ENCODE measurements around the gene TMEM150C.
A peak's percentile ranks its signal among the peaks of the same experiment; 100 is the strongest.
"Not testable (repeated sequence)": the region's sequence is repeated elsewhere in the genome, so short reads cannot be mapped to it uniquely, and the experiment has no call there.

Gene TMEM150C

DNA sequence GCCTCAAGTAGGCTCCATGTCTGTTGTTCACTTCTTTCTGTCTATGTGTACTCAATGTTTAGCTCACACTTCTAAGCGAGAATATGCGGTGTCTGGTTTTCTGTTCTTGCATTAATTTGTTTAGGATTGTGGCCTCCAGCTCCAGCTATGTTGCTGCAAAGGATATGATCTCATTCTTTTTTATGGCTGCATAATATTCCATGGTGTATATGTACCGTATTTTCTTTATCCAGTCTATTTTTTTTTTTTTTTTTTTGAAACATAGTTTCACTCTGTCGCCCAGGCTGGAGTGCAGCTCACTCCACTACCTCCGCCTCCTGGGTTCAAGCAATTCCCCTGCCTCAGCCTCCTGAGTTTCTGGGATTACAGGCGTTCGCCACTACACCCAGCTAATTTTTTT is 5.7 kb upstream of the TMEM150C start:
- no peak for DNase-seq

- no peak for DNase-seq
Observed at GRCh38 chr4:82562564-82562854, 721 bp upstream of the TMEM150C start.

GRCh38 chr4:82560853-82561785 is 669 bp downstream of the TMEM150C start:
- peak; percentile 73 for DNase-seq

DNA sequence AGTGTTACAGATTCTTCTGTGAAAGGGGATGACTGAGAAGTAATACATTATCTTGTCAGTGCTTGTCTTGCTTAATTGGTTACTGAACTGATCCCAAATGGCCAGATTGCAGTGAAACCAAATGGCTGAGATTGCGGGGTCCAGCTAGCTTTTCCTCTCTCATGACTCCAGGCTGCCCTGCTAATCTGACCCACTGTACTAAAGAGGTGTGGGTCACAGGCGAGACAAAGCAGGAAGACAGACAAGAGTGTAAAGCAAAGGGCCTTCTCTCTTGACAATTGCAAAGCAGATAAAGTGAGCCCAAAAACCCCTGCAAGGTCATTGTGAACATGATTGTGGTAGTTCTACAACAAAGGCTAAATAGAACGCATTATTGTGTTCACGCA is 2.1 kb downstream of the TMEM150C start:
- no peak for DNase-seq

DNA sequence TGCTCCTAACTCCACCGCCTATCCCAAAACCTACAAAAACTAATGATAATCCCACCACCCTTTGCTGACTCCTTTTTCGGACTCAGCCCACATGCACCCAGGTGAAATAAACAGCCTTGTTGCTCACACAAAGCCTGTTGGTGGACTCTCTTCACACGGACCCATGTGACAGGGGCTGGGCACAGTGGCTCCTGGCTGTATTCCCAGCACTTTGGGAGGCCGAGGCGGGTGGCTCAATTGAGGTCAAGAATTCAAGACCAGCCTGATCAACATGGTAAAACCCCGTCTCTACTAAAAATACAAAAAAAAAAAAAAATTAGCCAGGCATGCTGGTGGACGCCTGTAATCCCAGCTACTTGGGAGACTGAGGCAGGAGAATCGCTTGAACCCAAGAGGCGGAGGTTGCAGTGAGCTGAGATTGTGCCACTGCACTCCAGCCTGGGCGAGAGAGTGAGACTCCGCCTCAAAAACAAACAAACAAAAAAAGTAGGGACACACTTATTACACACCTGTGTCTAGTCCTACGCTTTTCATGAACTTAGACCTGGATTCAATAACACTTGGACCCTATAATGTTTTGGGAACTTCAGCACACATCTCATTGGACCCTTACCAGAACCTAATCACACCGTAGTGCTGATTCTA is 2.6 kb downstream of the TMEM150C start:
- not testable (repeated sequence) for DNase-seq

- DNase-seq = no peak
Observed at GRCh38 chr4:82555276-82555675, 6.5 kb downstream of the TMEM150C start.

- DNase-seq = no peak
Observed at GRCh38 chr4:82553020-82553419, 8.8 kb downstream of the TMEM150C start.

DNA sequence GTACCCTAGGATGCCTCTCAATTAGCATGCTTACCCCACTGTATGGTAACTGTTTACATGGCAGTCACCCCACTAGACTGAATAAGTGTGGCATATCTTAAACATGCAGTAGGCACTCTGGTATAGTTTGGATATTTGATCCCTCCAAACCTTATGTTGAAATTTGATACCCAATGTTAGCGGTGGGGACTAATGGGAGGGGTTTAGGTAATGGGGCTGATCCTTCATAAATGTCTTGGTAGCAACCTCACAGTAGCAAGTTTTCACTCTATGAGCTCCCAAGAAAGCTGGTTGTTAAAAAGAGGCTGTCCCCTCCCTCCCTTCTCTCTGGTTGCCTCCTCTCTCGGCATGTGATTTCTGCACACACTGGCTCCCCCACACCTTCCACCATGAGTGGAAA is 10.1 kb downstream of the TMEM150C start:
- no peak for DNase-seq

GRCh38 chr4:82547850-82548249 is 13.9 kb downstream of the TMEM150C start:
- DNase-seq = not testable (repeated sequence)

DNA sequence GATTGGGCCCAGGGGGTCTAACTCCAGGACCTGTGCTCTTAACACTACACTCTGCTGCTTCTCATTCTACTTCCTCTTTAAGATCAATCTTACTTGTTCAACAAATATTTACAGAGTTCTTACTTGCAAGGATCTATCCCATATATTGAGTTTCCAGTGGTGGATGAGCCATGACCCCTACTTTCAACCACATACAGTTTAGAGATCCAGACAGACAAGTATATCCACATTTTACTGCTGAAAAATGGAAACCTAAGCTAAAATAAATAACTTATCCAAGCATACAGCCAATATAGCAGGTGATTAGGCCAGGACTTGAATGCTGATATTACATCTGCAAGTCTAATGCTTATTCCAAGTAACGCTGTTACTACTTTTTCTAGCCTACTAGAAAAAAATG is 18.7 kb downstream of the TMEM150C start:
- no peak for DNase-seq

GRCh38 chr4:82542642-82543041 is 19.1 kb downstream of the TMEM150C start:
- DNase-seq = no peak

DNA sequence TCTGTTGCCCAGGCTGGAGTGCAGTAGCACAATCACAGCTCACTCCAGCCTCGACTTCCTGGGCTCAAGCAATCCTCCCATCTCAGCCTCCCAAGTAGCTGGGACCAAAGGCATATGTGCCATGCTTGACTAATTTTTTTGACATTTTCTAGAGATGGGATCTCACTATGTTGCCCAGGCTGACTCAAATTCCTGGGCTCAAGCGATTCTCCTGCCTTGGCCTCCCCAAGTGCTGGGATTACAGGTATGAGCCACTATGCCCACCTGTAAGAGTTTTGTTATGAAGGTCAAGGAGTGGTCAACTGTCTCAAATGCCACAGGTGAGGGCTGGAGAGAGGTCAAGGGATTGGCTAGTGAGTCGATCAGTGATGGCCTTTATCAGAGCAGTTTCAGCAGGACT is 32.5 kb downstream of the TMEM150C start:
- no peak for DNase-seq

DNA sequence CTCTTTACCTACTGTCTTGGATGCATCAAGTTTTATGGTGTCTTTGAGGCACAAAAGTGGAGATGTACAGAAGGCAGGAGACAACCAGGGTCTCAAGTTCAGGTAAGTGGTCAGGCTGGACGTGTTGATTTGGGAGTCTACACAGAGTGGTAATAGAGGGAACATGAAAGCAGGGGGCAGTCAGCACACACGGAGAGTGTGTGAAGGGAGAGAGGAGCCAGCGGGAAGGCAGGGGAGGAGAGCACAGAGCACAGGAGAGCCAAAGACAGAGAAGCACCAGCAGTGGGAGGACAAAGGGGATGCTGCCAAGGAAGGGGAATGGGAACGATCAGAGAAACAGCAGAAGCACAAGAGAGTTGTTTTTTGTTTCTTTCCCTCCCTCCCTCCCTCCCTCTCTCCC is 32.9 kb downstream of the TMEM150C start:
- no peak for DNase-seq

- DNase-seq = peak; percentile 84
Observed at GRCh38 chr4:82528074-82528473, 33.7 kb downstream of the TMEM150C start.

DNA sequence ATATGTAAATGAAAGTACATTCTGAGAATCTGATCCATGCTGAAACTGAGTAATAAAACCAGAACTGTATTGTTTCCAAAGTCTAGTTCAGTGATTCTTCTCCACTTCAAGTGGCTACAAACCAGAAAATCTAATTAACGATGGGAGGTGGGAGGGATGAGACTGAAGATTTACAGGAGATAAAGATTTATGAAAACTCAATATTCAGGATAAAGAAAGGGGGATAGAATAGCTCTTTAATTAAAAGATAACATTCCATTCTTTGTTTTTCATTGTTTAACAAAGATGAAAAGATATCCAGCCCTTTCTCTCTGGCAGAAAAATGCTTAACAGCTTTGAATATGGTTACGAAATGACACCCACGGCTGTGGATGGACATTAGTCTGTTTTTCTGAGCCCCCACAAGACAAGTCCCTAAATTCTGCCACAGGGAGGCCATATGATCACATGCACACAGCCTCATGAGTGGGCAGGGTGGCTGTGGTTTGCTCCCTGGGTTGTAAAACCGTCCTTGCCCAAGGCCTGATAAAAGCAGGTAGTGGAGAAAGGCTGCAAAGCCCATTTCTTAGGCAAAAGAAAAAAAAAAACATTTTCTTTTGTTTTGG is 36.4 kb downstream of the TMEM150C start:
- DNase-seq = no peak

DNA sequence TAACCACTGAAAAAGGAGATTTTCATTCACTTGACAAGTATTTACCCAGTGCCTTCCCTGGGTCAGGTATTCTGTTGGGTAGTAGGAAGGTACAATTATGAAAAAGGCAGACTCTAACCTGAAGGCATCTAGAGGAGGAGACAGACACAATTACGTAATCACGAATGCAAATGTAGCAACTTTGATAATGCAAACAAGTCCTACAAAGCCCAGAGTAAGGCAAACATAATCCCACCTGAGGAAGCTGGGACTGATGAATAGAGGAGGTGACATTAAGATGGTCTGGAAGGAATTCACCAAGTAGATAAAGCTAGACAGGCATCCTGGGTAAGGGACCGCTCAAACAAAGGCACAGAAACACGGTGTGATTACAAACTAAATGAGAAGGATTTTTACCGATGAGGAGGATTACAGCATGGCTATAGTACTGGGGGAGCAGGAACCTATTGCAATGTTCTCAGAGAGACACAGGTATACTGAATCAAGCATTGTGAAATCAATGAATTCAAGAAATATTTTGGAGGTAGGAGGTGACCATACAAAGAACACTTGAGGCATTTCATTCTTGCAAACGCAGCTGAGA is 37.1 kb downstream of the TMEM150C start:
- DNase-seq = no peak

DNA sequence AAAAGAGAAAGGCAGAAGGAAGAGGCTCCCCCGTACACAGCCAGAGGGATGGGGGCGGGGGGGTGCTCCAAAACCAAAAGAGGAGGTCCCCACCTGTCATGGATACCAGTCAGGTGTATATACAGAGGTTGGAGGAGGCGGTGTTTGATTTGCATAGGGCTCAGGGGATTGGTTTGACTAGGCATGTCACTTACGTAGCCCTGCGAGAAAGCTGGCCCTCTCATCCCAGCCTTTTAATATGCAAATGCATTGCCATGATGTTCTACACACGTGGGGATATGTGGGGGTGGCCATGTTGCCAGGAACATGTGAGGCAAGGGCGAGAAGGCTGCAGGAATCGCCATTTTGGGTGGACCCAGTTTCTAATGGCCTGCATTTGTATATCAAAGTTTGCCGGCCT is 38.6 kb downstream of the TMEM150C start:
- no peak for DNase-seq

GRCh38 chr4:82522472-82522871 is 39.3 kb downstream of the TMEM150C start:
- DNase-seq = no peak

- DNase-seq = no peak
Observed at GRCh38 chr4:82521283-82521682, 40.5 kb downstream of the TMEM150C start.

GRCh38 chr4:82519776-82520175 is 42.0 kb downstream of the TMEM150C start:
- DNase-seq = no peak

GRCh38 chr4:82519072-82519471 is 42.7 kb downstream of the TMEM150C start:
- DNase-seq = no peak

GRCh38 chr4:82517043-82517442 is 44.7 kb downstream of the TMEM150C start:
- DNase-seq = no peak

DNA sequence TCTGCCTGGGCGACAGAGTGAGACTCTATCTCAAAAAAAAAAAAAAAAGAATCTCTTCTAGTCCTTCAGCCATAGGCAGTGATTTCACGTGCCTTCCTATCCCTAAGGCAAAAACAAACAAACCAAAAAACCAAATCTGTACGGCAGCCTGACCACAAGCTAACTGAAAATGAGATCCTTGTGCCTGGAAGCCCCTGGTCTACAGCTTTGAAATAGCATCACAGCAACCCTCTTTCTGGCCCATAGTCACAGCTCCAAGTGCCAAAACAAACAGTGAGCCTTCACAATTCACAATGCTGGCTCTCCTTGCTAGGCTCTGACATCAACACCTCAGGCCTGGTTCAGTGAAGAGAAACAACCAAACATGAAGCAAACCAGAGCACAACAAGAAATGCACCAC is 46.1 kb downstream of the TMEM150C start:
- peak; percentile 66 for DNase-seq

DNA sequence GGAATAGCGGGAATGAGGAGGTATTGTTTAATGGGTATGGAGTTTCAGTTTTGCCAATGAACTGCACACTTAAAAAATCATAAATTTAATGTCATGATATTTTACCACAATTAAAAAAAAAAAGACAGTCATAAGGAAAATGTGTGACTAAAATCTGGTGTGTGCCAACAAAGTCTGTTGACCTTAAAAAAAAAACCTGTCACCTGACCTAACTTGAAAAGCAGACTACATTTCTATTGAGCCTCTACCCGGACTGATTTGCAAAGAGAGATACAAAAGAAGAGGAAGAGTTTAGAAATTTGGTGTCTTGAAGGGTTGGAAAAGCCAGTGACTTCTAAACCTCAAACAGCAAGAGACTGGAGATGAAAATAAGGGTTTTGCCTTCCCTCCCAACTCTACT is 48.4 kb downstream of the TMEM150C start:
- DNase-seq = no peak
